ENCODE results near the gene PCDH1.
A peak's percentile ranks its signal among the peaks of the same experiment; 100 is the strongest.
"Not testable (repeated sequence)": the region's sequence is repeated elsewhere in the genome, so short reads cannot be mapped to it uniquely, and the experiment has no call there.

Gene PCDH1

GRCh38 chr5:141897425-141897824, 19.2 kb upstream of the PCDH1 start:
- no peak for DNase-seq

- DNase-seq: not testable (repeated sequence)
Observed at GRCh38 chr5:141890429-141890828, 12.2 kb upstream of the PCDH1 start.

DNA sequence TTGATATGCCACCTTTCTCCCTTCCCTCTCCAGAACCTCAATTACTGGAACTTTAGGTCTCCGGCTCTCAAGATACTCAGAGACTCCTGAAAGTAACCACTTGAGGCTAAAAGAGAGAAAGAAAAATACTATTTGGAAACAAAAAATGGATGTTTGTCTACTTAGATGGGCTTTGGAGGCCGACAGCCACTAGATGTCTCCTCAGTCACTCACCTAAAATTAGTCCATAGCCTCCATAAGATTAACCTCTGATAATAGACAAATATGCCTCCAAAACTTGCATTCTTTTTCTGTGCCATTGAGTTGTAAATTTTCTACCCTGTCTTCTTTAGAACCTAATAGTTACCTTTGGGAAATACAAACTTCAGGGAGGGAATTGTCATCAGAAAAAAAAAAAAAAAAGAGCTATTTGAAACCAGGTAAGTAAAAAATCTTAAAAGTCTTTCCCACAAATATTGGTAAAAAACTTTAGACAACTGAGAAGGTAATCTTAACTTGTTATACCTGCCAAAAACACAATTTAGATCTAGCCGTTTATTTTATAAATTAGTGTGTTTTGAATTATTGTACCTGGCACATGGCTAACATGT, 11.2 kb upstream of the PCDH1 start:
- no peak for DNase-seq

DNA sequence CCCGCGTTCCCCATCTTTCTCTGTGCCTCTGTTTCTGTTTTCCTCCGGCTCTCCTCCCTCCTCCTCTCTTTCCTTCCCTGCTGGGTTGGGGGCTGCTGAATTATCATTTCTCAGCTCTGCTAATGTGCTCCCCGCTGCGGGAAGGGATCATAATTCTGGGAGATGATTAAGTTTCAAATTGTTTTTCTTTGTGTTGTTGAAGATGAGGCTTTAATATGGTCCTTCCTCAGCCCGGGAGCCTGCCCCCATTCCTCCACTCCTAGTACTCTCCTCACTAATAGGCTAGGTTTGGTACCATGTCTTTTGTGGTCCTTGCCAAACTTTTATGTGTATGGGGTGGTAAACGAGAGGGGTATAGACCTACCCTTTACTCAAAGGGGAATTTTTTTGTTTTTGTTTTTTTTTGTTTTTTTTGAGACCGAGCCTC, 5.7 kb upstream of the PCDH1 start:
- DNase-seq: no peak

DNA sequence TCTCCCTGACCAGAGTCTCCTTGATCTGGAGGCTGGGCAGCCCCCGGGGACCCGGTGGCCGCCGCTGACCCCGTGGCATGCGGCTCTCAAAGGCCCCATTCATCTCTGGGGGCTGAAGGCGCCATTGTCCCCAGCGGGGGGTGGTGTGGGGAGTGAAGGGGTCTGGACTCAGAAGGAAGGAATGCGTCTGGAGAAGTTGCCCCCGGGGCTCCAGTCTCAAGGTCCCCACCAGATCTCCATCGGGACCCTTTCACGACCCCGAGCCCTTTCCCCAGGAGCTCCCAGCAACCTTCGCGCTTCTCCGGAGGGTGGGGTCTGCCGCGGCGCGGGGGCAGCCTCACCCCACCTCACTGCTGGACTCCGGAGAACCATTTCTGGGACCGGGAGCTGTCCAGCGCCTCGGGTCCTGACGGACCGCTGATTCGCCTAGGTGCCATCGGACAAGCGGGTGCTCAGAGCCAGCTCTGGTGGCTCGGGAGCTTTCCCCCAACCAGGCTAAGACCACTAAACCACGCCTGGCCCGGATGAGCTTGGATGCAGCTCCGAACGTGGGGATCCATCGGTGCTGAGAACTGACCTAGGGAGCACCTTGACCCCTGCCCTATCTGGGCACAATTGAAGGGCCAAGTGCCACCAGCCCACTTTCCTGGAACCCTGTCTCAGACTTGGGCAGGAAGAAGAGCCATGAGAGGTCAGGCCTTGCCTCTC, 5.1 kb upstream of the PCDH1 start:
- DNase-seq: no peak

- DNase-seq: no peak
Observed at GRCh38 chr5:141882594-141883183, 4.5 kb upstream of the PCDH1 start.

DNA sequence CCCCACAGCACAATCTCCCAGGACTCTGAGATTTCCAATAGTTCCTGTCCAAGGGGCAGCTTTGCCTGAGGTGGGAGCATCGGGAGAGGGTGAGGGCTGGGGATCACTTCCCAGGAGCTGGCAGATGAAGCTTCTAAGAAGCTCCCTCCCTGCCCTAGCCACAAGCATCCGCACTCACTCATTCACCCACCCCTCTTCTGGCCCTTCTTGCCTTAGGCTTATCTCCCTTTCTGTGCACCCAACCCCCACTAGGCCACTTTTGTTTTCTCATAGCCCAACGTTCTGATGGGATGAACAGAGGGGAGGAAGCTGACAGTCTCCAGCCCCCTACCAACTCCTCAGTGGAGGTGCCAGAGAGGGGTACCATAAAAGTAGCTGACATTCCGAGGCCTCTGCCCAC, 3.7 kb upstream of the PCDH1 start:
- DNase-seq: no peak

DNA sequence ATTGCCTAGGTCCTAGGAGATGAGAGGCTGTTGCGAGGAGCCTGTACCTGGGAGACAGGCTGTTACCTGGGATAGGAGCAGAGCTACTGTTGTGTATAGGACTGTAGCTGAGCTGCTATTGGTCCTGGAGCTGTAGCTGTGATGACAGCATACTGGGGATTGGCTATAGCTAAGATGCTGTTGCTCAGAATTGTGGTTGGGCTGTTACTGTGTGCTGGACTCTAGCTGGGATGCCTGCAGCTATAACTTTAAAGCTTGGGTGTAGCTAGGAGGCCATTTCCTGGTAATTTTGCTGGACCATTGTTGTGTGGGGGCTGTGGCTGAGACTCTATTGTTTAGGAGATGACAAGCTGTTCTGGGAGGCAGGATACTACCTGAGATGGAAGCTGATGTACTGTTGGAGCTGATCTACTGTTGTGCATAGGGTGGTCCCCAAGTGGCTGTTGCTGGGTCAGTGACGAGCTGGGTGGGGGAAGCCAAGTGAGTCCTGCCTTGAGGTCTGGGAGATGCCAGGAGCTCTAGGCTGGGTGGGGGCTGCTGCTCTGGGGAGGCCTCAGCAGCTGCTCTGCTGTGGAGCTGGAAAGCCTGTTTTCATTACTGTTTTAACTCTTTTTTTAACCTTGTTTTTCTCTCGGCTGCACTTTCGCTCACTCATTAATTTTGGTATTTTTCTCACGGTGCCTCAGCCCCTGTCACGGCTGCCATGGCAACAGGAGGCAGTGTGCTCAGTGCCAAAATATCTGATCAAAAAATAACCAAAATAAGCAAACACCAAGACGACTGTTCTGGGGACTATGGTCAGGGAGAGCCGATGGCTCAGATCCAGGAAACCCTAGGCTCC, 3.0 kb upstream of the PCDH1 start:
- no peak for DNase-seq

- no peak for DNase-seq
Observed at GRCh38 chr5:141879941-141880738, 1.9 kb upstream of the PCDH1 start.

DNA sequence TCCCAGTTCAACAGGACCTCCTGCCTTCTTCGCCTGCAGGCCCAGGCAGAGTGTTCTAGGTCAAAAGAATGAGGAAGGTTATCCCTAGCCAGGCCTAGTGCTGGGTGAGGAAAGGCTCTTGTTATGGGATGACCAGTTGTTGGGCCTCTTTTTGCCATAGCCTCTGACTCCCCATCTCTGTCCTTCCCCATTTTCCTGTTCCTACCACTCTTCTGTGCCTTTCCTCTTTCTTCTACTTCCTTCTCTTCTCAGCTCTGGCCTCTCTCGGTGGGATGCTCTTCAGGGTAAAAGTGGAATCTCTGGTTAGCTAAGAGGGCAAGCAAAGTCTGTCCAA, 1.2 kb upstream of the PCDH1 start:
- no peak for DNase-seq

DNA sequence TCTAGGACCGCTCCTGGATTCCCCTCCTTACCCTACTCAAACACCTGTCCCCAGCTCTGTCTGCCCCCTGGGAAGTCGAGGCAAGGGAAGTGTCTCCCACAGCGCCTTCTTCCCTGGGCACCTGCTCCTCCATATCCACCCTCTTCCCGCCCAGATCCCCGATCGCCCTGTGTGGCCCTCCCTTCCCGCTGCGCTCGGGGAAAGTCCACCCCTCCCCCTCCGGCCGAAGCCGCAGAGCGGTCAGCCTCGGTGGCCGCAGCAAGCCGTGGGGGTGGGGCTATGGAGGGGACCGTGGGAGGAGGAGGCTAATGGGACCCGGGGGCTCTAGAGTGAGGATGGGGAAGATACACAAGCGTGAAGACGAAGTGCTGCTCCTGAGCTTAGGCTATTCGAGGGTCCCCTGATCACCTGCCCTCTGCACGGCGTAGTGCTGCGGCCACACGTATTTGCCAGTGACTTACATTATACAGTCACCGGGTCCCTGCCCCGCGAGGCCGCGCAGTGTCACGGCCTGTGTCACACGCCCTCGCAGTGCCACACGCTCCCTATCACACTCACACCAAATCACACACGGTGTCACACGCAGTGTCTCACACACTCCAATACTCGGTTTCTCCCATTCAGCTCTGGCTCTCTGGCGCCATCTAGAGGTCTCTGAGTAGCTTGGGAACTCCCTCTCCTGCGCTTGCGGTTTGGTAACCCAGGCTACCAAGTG, 658 bp upstream of the PCDH1 start:
- DNase-seq: peak; percentile 84

- DNase-seq: no peak
Observed at GRCh38 chr5:141877356-141878185, 639 bp downstream of the PCDH1 start.

DNA sequence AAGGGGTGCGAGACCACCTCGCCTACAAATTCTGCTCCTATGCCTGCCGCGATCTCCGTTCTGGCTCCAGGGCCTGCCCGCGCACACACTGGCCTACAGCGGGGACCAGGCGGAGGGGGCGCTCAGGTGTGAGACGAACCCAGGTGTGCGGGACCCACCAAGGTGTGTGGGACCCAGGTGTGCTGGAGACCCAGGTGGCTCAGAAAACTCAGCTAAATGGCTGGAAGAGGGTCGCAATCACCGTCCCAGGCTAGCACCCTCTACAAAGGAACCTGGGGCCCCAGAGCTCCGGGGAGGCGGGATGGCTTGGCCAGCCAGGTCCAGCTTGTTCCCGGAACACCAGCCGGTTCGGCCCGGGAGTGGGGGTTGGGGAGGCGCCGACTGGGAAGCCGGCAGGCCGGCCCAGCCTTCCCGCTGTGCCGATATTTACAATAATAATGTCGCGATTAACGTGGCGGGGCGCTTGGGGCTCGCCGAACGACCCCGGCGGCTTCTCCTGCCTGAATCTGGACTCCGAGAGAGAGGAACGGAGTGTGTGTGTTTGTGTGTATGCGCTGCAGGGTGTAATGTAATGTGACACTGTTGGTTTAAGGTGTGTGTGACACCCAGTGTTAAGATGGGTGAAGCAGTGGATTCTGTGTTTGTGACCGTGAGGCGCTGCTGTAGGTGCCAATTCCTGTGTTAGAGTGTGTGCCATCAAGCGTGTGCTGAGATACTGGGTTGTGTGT, 1.4 kb downstream of the PCDH1 start:
- DNase-seq: no peak

DNA sequence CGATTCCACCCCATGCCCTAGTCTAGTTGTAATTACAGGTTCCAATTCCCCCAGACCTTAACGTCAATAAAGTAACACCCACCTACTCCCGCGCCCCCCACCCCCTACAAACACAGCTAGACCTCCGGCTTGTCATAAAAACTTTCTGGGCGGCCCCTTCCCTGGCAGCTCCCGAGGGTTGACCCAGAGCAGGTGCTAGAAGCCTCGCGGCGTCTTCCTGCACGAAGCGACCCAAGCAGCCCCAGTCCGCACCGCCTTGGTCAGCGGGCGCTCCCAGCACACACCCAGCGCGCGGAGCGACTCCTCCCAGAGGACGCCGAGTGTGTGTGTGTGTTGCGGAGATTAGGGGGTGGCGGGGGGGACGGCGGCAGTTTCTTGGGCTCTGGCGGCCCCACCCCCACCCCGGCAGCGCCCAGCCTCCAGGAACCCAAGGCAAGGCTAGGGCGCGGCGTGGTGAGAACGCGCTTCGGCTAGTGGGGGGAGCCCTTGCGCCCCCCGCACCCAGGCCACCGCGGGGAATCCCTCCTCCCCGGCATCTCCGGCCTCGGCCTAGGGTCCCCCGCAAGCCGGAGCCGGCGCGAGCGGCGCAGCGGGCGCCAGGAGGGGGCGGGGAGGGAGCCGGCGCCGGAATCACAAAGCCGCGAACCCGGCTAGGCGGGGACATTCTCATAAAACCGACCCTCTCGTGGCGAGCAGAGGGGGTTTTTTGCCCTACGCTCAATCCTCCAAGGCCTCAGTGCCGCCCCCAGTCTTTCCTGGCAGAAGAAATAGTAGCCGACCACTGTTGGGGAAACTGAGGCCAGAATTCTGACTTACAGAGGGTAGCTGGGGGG, 2.2 kb downstream of the PCDH1 start:
- no peak for DNase-seq

GRCh38 chr5:141875022-141875740, 3.0 kb downstream of the PCDH1 start:
- DNase-seq: no peak

DNA sequence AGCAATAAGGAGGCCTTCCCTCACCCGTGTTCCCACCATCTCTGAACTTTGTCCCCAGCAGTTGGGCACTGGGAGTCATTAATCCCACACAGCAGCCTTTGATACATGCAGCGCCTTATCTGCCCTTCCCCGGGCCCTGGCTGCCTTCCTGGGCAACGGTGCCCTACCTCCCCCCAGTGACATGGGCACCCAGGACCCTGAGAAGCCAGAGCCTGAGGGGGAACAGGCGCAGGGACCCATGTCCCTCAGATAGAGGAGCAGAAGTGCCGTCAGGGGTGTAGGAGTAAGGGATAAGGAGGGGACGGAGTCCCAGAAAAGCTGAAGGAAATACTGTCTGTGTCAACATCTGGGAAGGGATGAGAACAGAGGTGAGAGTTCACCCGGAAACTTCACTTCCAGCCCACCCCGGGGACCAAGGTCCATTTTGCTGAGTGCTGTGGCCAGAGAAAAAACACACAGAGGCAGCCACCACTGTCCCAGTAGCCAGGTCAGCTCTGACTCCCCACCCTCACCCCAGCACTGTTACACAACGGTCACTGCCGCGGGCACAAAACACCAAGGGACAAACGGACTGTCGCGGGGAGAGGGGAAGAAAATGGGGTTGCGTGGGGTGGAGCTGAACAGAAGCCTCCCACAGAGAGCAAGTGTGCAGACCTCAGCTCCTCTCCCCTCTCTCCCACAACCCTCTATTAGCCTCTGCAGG, 3.8 kb downstream of the PCDH1 start:
- DNase-seq: no peak

- DNase-seq: no peak
Observed at GRCh38 chr5:141873933-141874261, 4.3 kb downstream of the PCDH1 start.
